ENCODE data around the gene PMAIP1. TPM values are rescaled to one million over a fixed set of nuclear protein-coding genes. Genes with fewer than 3 reads are reported as not detected.

PMAIP1 gene
- total RNA-seq, 3 donors from 2014 or later (not counting 1 experiment from before 2014, with no cell fraction given), result 211 to 514 (median 264) TPM

- Histone ChIP-seq H3K36me3 (ENCODE audit: control insufficient read depth, insufficient read depth, low read length) (no peaks in the 10 kb centered on the region), H3K4me1 (ENCODE audit: control insufficient read depth, insufficient read depth, low read length) (no peaks in the 10 kb centered on the region), H3K27me3 (ENCODE audit: control insufficient read depth, insufficient read depth, low read length) (no peaks in the 10 kb centered on the region), H3K27ac (ENCODE audit: low read length) (no peak overlapping the region), H3K9me3 (ENCODE audit: control insufficient read depth, insufficient read depth, low read length) (no peaks in the 10 kb centered on the region), H3K4me3 (ENCODE audit: low read length) (no peak overlapping the region)
- DNase-seq, result no peak
- no peak overlapping the region for H3K27ac Mint-ChIP-seq
- intact Hi-C loops (cut with micrococcal nuclease), result no loop called here
- H3K27me3 Mint-ChIP-seq (ENCODE audit: low read depth in 2 of 2), result no peaks in the 10 kb centered on the region
- H3K36me3 Mint-ChIP-seq, result no peaks in the 10 kb centered on the region
- TF ChIP-seq, protein P1, sequence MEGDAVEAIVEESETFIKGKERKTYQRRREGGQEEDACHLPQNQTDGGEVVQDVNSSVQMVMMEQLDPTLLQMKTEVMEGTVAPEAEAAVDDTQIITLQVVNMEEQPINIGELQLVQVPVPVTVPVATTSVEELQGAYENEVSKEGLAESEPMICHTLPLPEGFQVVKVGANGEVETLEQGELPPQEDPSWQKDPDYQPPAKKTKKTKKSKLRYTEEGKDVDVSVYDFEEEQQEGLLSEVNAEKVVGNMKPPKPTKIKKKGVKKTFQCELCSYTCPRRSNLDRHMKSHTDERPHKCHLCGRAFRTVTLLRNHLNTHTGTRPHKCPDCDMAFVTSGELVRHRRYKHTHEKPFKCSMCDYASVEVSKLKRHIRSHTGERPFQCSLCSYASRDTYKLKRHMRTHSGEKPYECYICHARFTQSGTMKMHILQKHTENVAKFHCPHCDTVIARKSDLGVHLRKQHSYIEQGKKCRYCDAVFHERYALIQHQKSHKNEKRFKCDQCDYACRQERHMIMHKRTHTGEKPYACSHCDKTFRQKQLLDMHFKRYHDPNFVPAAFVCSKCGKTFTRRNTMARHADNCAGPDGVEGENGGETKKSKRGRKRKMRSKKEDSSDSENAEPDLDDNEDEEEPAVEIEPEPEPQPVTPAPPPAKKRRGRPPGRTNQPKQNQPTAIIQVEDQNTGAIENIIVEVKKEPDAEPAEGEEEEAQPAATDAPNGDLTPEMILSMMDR (IDR thresholded peaks at IDR 0.05), result no peak
- no peak overlapping the region for H3K4me3 Mint-ChIP-seq
- no peaks in the 10 kb centered on the region for H3K4me1 Mint-ChIP-seq
- no peak for ATAC-seq
- H3K9me3 Mint-ChIP-seq, result no peaks in the 10 kb centered on the region
Measured at GRCh38 chr18:59939127-59939526, 39.3 kb downstream of the PMAIP1 start.

GRCh38 chr18:59940068-59940467 is 40.3 kb downstream of the PMAIP1 start:
- no peaks in the 10 kb centered on the region for H3K27me3 ChIP-seq (ENCODE audit: control insufficient read depth, insufficient read depth, low read length)
- ATAC-seq (no peak), DNase-seq (no peak)
- 78% methylated on average over 2 of the region's 2 CpGs for whole genome bisulfite sequencing (ENCODE audit: insufficient coverage)
- Mint-ChIP-seq H3K27ac (no peak overlapping the region), H3K27me3 (ENCODE audit: low read depth in 2 of 2) (no peaks in the 10 kb centered on the region), H3K9me3 (no peaks in the 10 kb centered on the region), H3K4me3 (no peak overlapping the region), H3K4me1 (no peaks in the 10 kb centered on the region), H3K36me3 (no peaks in the 10 kb centered on the region)
- no peak overlapping the region for H3K4me3 ChIP-seq (ENCODE audit: low read length)
- H3K27ac ChIP-seq (ENCODE audit: low read length), result no peak overlapping the region
- H3K9me3 ChIP-seq (ENCODE audit: control insufficient read depth, insufficient read depth, low read length), result no peaks in the 10 kb centered on the region
- H3K36me3 ChIP-seq (ENCODE audit: control insufficient read depth, insufficient read depth, low read length), result no peaks in the 10 kb centered on the region
- intact Hi-C loops (cut with micrococcal nuclease), result no loop called here
- no peaks in the 10 kb centered on the region for H3K4me1 ChIP-seq (ENCODE audit: control insufficient read depth, insufficient read depth, low read length)
- TF ChIP-seq, protein P1 (IDR thresholded peaks at IDR 0.05), result no peak

GRCh38 chr18:59941331-59941730 is 41.5 kb downstream of the PMAIP1 start:
- intact Hi-C loops (cut with micrococcal nuclease), result no loop called here
- H3K4me1 ChIP-seq (ENCODE audit: control insufficient read depth, insufficient read depth, low read length), result no peaks in the 10 kb centered on the region
- DNase-seq, result no peak
- H3K27me3 ChIP-seq (ENCODE audit: control insufficient read depth, insufficient read depth, low read length), result no peaks in the 10 kb centered on the region
- H3K36me3 ChIP-seq (ENCODE audit: control insufficient read depth, insufficient read depth, low read length), result no peaks in the 10 kb centered on the region
- no peaks in the 10 kb centered on the region for H3K9me3 Mint-ChIP-seq
- no peak overlapping the region for H3K27ac ChIP-seq (ENCODE audit: low read length)
- 77% methylated on average over 4 of the region's 4 CpGs for whole genome bisulfite sequencing (ENCODE audit: insufficient coverage)
- no peaks in the 10 kb centered on the region for H3K27me3 Mint-ChIP-seq (ENCODE audit: low read depth in 2 of 2)
- TF ChIP-seq, protein P1 (IDR thresholded peaks at IDR 0.05), result no peak
- H3K4me3 ChIP-seq (ENCODE audit: low read length), result no peak overlapping the region
- H3K4me1 Mint-ChIP-seq, result no peaks in the 10 kb centered on the region
- no peaks in the 10 kb centered on the region for H3K36me3 Mint-ChIP-seq
- ATAC-seq, result no peak
- no peak overlapping the region for H3K4me3 Mint-ChIP-seq
- no peaks in the 10 kb centered on the region for H3K9me3 ChIP-seq (ENCODE audit: control insufficient read depth, insufficient read depth, low read length)
- no peak overlapping the region for H3K27ac Mint-ChIP-seq

GRCh38 chr18:59942601-59943000 is 42.8 kb downstream of the PMAIP1 start:
- intact Hi-C loops (cut with micrococcal nuclease), result no loop called here
- TF ChIP-seq, protein P1 (IDR thresholded peaks at IDR 0.05), result no peak
- H3K9me3 Mint-ChIP-seq, result no peaks in the 10 kb centered on the region
- Histone ChIP-seq H3K27me3 (ENCODE audit: control insufficient read depth, insufficient read depth, low read length) (no peaks in the 10 kb centered on the region), H3K27ac (ENCODE audit: low read length) (no peak overlapping the region), H3K9me3 (ENCODE audit: control insufficient read depth, insufficient read depth, low read length) (no peaks in the 10 kb centered on the region), H3K4me1 (ENCODE audit: control insufficient read depth, insufficient read depth, low read length) (no peaks in the 10 kb centered on the region), H3K36me3 (ENCODE audit: control insufficient read depth, insufficient read depth, low read length) (no peaks in the 10 kb centered on the region), H3K4me3 (ENCODE audit: low read length) (no peak overlapping the region)
- DNase-seq, result no peak
- no peak overlapping the region for H3K27ac Mint-ChIP-seq
- H3K36me3 Mint-ChIP-seq, result no peaks in the 10 kb centered on the region
- no peaks in the 10 kb centered on the region for H3K4me1 Mint-ChIP-seq
- WGBS (ENCODE audit: insufficient coverage), result 23% methylated on average over 2 of the region's 4 CpGs
- H3K4me3 Mint-ChIP-seq, result no peak overlapping the region
- no peak for ATAC-seq
- no peaks in the 10 kb centered on the region for H3K27me3 Mint-ChIP-seq (ENCODE audit: low read depth in 2 of 2)
